Measurements from ENCODE around the gene THEMIS.

THEMIS gene

DNA sequence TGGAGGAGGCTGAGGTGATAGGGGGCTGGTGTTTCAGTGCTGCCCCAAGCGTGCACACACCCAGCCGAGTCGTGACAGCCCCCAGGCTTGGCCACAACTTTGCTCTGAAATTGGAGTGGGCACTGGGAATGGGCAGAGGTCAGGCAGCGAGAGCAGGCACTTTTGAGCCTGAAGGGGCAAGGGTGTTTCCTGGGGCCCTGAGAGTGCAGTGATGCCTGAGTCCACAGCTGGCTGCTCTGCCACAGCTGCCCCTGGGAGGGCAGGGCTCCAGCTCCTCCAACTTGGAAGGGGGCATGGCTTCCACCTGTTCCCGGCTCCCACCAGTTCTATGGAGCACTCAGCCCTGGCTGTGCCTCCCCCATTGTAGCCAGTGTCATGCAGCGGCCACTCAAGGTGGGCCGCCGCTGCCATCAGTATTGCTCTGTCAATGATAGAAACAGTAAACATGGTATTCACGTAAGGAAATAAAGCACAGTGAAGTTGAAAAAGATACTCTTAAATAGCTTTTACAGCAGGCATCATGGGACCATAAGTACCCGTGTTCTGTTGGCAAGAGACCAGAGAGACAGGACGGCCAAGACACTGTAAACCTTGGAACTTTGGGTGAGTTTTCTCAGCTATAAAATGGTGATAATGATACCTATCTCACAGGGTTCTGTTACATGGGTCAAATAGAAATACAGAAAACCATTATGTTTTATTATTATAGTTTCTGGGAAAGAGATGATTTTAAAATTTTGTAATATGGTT lies 108.9 kb downstream of the THEMIS start:
- Histone ChIP-seq H3K79me2 (ENCODE audit: insufficient read depth, low read length) (no peaks in the 10 kb centered on the region), H3K27ac (ENCODE audit: low read length) (no peak overlapping the region), H3K4me1 (ENCODE audit: insufficient read depth, low read length) (peaks cover 9% of the 10 kb centered on the region; the same call in 1 of the 2 replicates), H3K4me2 (ENCODE audit: insufficient read depth, low read length) (no peak overlapping the region), H2AFZ (ENCODE audit: low read depth, low read length) (no peak overlapping the region), H3K27me3 (ENCODE audit: insufficient read depth, low read length, poor library complexity) (no peaks in the 10 kb centered on the region), H3K9ac (ENCODE audit: low read depth, low read length) (no peak overlapping the region), H3K9me3 (ENCODE audit: insufficient read depth, low read length, severe bottlenecking) (no peaks in the 10 kb centered on the region), H3K4me3 (ENCODE audit: low read depth in 1 of 2, low read length in 2 of 2) (no peak overlapping the region), H4K20me1 (ENCODE audit: insufficient read depth, low read length) (no peaks in the 10 kb centered on the region; the same call in 1 of the 2 replicates), H3K36me3 (ENCODE audit: insufficient read depth, low read length) (peaks cover 5% of the 10 kb centered on the region; the same call in 1 of the 2 replicates)
- TF ChIP-seq, protein P1, sequence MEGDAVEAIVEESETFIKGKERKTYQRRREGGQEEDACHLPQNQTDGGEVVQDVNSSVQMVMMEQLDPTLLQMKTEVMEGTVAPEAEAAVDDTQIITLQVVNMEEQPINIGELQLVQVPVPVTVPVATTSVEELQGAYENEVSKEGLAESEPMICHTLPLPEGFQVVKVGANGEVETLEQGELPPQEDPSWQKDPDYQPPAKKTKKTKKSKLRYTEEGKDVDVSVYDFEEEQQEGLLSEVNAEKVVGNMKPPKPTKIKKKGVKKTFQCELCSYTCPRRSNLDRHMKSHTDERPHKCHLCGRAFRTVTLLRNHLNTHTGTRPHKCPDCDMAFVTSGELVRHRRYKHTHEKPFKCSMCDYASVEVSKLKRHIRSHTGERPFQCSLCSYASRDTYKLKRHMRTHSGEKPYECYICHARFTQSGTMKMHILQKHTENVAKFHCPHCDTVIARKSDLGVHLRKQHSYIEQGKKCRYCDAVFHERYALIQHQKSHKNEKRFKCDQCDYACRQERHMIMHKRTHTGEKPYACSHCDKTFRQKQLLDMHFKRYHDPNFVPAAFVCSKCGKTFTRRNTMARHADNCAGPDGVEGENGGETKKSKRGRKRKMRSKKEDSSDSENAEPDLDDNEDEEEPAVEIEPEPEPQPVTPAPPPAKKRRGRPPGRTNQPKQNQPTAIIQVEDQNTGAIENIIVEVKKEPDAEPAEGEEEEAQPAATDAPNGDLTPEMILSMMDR (IDR thresholded peaks at IDR 0.05; ENCODE audit: borderline replicate concordance, extremely low read depth, low read length, poor library complexity, severe bottlenecking): no peak
- no peak for TF ChIP-seq EZH2 (IDR thresholded peaks at IDR 0.05; ENCODE audit: borderline replicate concordance, low read depth, low read length, severe bottlenecking)
- ATAC-seq (ENCODE audit: insufficient read depth, low read depth): no peak
- DNase-seq: no peak

DNA sequence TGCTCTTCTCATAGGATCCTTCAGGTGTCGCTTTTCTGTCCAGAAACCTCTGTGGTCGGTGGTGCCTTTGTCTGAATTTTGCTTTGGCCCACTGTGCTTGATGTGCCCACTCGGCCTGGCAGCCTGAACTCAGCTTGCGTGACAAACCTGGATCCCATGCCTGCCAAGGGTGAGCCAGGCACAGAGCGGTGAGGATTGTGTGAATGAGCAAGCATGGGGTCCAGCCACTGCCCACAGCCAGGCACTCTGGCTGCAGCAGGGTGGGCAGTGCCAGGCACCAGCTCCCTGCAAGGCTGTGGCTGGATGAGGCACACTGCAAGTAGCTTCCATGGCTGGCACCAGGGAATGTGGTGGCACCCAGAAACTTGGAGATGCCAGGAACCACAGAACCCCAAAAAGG lies 110.3 kb downstream of the THEMIS start:
- Histone ChIP-seq H3K27ac (ENCODE audit: low read length) (no peak overlapping the region), H3K4me2 (ENCODE audit: insufficient read depth, low read length) (no peak overlapping the region), H3K79me2 (ENCODE audit: insufficient read depth, low read length) (no peaks in the 10 kb centered on the region), H3K27me3 (ENCODE audit: insufficient read depth, low read length, poor library complexity) (no peaks in the 10 kb centered on the region), H3K4me1 (ENCODE audit: insufficient read depth, low read length) (peaks cover 9% of the 10 kb centered on the region; the same call in 1 of the 2 replicates), H3K9me3 (ENCODE audit: insufficient read depth, low read length, severe bottlenecking) (no peaks in the 10 kb centered on the region), H3K36me3 (ENCODE audit: insufficient read depth, low read length) (peaks cover 5% of the 10 kb centered on the region; the same call in 1 of the 2 replicates), H3K4me3 (ENCODE audit: low read depth in 1 of 2, low read length in 2 of 2) (no peak overlapping the region), H3K9ac (ENCODE audit: low read depth, low read length) (no peak overlapping the region), H2AFZ (ENCODE audit: low read depth, low read length) (no peak overlapping the region), H4K20me1 (ENCODE audit: insufficient read depth, low read length) (no peaks in the 10 kb centered on the region; the same call in 1 of the 2 replicates)
- ATAC-seq (ENCODE audit: insufficient read depth, low read depth) (no peak), DNase-seq (no peak)
- TF ChIP-seq, protein P1 (IDR thresholded peaks at IDR 0.05; ENCODE audit: borderline replicate concordance, extremely low read depth, low read length, poor library complexity, severe bottlenecking): no peak
- no peak for TF ChIP-seq EZH2 (IDR thresholded peaks at IDR 0.05; ENCODE audit: borderline replicate concordance, low read depth, low read length, severe bottlenecking)

DNA sequence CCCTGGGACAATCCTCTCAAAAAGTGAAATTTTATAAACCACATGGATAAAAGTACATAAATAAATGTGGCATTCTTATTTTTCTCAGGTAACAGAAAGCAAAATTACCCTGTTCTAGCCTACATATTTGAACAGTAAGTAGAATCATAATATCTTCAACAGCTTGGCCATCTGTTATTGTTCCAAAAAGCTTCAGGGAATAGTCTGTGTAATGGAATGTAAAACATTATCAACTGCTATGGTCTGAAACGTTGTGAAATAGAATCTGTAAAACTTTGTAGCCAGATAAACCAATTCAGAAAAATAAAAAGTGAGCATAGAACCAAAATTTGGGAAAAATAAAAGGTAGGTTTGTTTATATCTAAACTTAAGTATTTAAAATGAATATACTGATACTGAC lies 114.7 kb downstream of the THEMIS start:
- Histone ChIP-seq H3K4me1 (ENCODE audit: insufficient read depth, low read length) (no peaks in the 10 kb centered on the region), H3K36me3 (ENCODE audit: insufficient read depth, low read length) (no peaks in the 10 kb centered on the region; the same call in 1 of the 2 replicates), H3K27me3 (ENCODE audit: insufficient read depth, low read length, poor library complexity) (no peaks in the 10 kb centered on the region), H3K9me3 (ENCODE audit: insufficient read depth, low read length, severe bottlenecking) (no peaks in the 10 kb centered on the region), H3K9ac (ENCODE audit: low read depth, low read length) (no peak overlapping the region), H3K4me3 (ENCODE audit: low read depth in 1 of 2, low read length in 2 of 2) (no peak overlapping the region), H2AFZ (ENCODE audit: low read depth, low read length) (no peak overlapping the region), H3K27ac (ENCODE audit: low read length) (no peak overlapping the region), H3K4me2 (ENCODE audit: insufficient read depth, low read length) (no peak overlapping the region), H3K79me2 (ENCODE audit: insufficient read depth, low read length) (no peaks in the 10 kb centered on the region), H4K20me1 (ENCODE audit: insufficient read depth, low read length) (no peaks in the 10 kb centered on the region; the same call in 1 of the 2 replicates)
- TF ChIP-seq EZH2 (IDR thresholded peaks at IDR 0.05; ENCODE audit: borderline replicate concordance, low read depth, low read length, severe bottlenecking): no peak
- TF ChIP-seq, protein P1 (IDR thresholded peaks at IDR 0.05; ENCODE audit: borderline replicate concordance, extremely low read depth, low read length, poor library complexity, severe bottlenecking): no peak
- ATAC-seq (ENCODE audit: insufficient read depth, low read depth): no peak
- DNase-seq: no peak

Measured in DND-41 (cell line).